ENCODE results near the gene ACSF2. TPM values are rescaled to one million over a fixed set of nuclear protein-coding genes. Genes with fewer than 3 reads are reported as not detected.

ACSF2 gene
- total and polyA plus RNA-seq, 2 of the 13 experiments (the other 11 are each of a cell fraction or from before 2014, with no cell fraction given) = 87.3 to 109 TPM

GRCh38 chr17:50476545-50477315, 50.7 kb downstream of the ACSF2 start (continued):
- TF ChIP-seq, protein P1, sequence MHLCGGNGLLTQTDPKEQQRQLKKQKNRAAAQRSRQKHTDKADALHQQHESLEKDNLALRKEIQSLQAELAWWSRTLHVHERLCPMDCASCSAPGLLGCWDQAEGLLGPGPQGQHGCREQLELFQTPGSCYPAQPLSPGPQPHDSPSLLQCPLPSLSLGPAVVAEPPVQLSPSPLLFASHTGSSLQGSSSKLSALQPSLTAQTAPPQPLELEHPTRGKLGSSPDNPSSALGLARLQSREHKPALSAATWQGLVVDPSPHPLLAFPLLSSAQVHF (CRISPR knock-in tag; IDR thresholded peaks at IDR 0.05) = no peak
- TF ChIP-seq GATA4 (IDR thresholded peaks at IDR 0.05; ENCODE audit: borderline replicate concordance, low read depth) (no peak), ZNF550 (CRISPR knock-in tag; IDR thresholded peaks at IDR 0.05; ENCODE audit: borderline replicate concordance) (no peak; the same call in 1 of the 2 replicates), CENPBD1 (CRISPR knock-in tag; IDR thresholded peaks at IDR 0.05; ENCODE audit: borderline replicate concordance, low read depth) (no peak), TEF (CRISPR knock-in tag; IDR thresholded peaks at IDR 0.05) (peak; percentile 94), ZNF24 (IDR thresholded peaks at IDR 0.05) (no peak), HNF1A (IDR thresholded peaks at IDR 0.05; ENCODE audit: low read depth) (no peak), HNF1A (CRISPR knock-in tag; IDR thresholded peaks at IDR 0.05; ENCODE audit: borderline replicate concordance) (no peak), PRPF4 (IDR thresholded peaks at IDR 0.05; ENCODE audit: low read depth, low read length, poor library complexity, severe bottlenecking) (no peak), MED8 (CRISPR knock-in tag; IDR thresholded peaks at IDR 0.05; ENCODE audit: insufficient replicate concordance) (no peak), SNAI1 (CRISPR knock-in tag; IDR thresholded peaks at IDR 0.05; ENCODE audit: borderline replicate concordance) (no peak), PRDM15 (CRISPR knock-in tag; IDR thresholded peaks at IDR 0.05) (no peak)
- TF ChIP-seq, protein P2, sequence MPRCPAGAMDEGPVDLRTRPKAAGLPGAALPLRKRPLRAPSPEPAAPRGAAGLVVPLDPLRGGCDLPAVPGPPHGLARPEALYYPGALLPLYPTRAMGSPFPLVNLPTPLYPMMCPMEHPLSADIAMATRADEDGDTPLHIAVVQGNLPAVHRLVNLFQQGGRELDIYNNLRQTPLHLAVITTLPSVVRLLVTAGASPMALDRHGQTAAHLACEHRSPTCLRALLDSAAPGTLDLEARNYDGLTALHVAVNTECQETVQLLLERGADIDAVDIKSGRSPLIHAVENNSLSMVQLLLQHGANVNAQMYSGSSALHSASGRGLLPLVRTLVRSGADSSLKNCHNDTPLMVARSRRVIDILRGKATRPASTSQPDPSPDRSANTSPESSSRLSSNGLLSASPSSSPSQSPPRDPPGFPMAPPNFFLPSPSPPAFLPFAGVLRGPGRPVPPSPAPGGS (CRISPR knock-in tag; IDR thresholded peaks at IDR 0.05) = no peak
- TF ChIP-seq, protein P3, sequence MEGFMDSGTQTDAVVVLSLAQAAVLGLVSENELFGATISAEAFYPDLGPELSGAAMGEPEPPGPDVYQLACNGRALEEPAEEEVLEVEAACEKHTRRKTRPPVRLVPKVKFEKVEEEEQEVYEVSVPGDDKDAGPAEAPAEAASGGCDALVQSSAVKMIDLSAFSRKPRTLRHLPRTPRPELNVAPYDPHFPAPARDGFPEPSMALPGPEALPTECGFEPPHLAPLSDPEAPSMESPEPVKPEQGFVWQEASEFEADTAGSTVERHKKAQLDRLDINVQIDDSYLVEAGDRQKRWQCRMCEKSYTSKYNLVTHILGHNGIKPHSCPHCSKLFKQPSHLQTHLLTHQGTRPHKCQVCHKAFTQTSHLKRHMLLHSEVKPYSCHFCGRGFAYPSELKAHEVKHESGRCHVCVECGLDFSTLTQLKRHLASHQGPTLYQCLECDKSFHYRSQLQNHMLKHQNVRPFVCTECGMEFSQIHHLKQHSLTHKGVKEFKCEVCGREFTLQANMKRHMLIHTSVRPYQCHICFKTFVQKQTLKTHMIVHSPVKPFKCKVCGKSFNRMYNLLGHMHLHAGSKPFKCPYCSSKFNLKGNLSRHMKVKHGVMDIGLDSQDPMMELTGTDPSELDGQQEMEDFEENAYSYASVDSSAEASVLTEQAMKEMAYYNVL (CRISPR knock-in tag; IDR thresholded peaks at IDR 0.05; ENCODE audit: borderline replicate concordance) = no peak

Measured in HepG2 (cell line).